ENCODE measurements around the gene FSTL1.

GRCh38 chr3:120364101-120364500 lies 86.7 kb downstream of the FSTL1 start:
- TF ChIP-seq POLR2AphosphoS5 (IDR thresholded peaks at IDR 0.05) (no peak), CTCF (IDR thresholded peaks at IDR 0.05) (no peak), EP300 (IDR thresholded peaks at IDR 0.05) (no peak), POLR2A (IDR thresholded peaks at IDR 0.05) (no peak)
